A549 (cell line): ENCODE data around the gene PORCN.

Experiments used
- CHD4 ChIP-seq: fragments of 200-600 bp; sonication (generic); IDR thresholded peaks from 2 replicates; pipeline ENCODE4 v1.6.1; 2016; ENCODE audit warnings: antibody characterized with exemption, mild to moderate bottlenecking, borderline replicate concordance
- ESRRA ChIP-seq: fragments of 150-350 bp; IDR thresholded peaks from 2 replicates; pipeline ENCODE4 v1.6.1; 2014; ENCODE audit warnings: mild to moderate bottlenecking, low read length, borderline replicate concordance
- FOSL2 ChIP-seq, 2 experiments: fragments of 450-650 bp in 1 of 2; fragments of >200 bp in 1 of 2; sonication (Bioruptor Twin) in 1 of 2; formaldehyde crosslinking; IDR thresholded peaks; 2 replicates each; pipeline versions ENCODE4 v1.5.0 to v1.6.1; 2016 to 2020; ENCODE audit warnings: mild to moderate bottlenecking in 1 of 2, moderate library complexity in 1 of 2
- FOXS1 ChIP-seq: fragments of 250-450 bp; sonication (Bioruptor Pico); IDR thresholded peaks from 2 replicates; pipeline ENCODE4 v1.5.0; 2020; ENCODE audit warnings: mild to moderate bottlenecking, moderate library complexity
- JUNB ChIP-seq: fragments of >200 bp; sonication (Bioruptor Twin); formaldehyde crosslinking; IDR thresholded peaks from 2 replicates; pipeline ENCODE4 v1.6.1; 2016
- MYC ChIP-seq: IDR thresholded peaks from 2 replicates; pipeline ENCODE4 v1.6.1; 2012; ENCODE audit warnings: mild to moderate bottlenecking, inconsistent platforms, low read length, improper control_type of control experiment, borderline replicate concordance
- NR3C1 ChIP-seq: fragments of >200 bp; sonication (Bioruptor Twin); formaldehyde crosslinking; IDR thresholded peaks from 3 replicates; pipeline ENCODE4 v1.6.1; 2017
- RAD21 ChIP-seq, 2 experiments: fragments of >200 bp in 1 of 2; sonication (Bioruptor Twin) in 1 of 2; formaldehyde crosslinking in 1 of 2; IDR thresholded peaks in 1 of 2; conservative IDR thresholded peaks in 1 of 2; 2 replicates in 1 of 2; 3 replicates in 1 of 2; pipeline ENCODE4 v1.6.1; 2012 to 2018; ENCODE audit warnings: inconsistent platforms in 1 of 2
- TP53 ChIP-seq: fragments of 250-450 bp; sonication (Bioruptor Pico); IDR thresholded peaks from 2 replicates; pipeline ENCODE4 v1.5.0; 2021; ENCODE audit warnings: mild to moderate bottlenecking, moderate library complexity
- ZFP36 ChIP-seq: fragments of 450-650 bp; IDR thresholded peaks from 2 replicates; pipeline ENCODE4 v1.6.1; 2014; ENCODE audit warnings: borderline replicate concordance; ENCODE audit not compliant: partially characterized antibody
- ZSCAN20 ChIP-seq: fragments of 250-450 bp; sonication (Bioruptor Pico); IDR thresholded peaks from 2 replicates; pipeline ENCODE4 v1.8.0; 2022; ENCODE audit warnings: mild to moderate bottlenecking, moderate library complexity
- TF ChIP-seq, protein P1 (sequence below): fragments of >200 bp; sonication (Bioruptor Twin); formaldehyde crosslinking; IDR thresholded peaks from 3 replicates; pipeline ENCODE4 v1.5.1; 2016
- TF ChIP-seq, protein P2 (sequence below): IDR thresholded peaks from 2 replicates; pipeline ENCODE4 v1.6.1; 2012
- TF ChIP-seq, protein P3 (sequence below): fragments of 200-600 bp; sonication (generic); IDR thresholded peaks from 2 replicates; pipeline ENCODE4 v1.6.1; 2016; ENCODE audit warnings: antibody characterized with exemption, mild to moderate bottlenecking, moderate library complexity

DNA sequence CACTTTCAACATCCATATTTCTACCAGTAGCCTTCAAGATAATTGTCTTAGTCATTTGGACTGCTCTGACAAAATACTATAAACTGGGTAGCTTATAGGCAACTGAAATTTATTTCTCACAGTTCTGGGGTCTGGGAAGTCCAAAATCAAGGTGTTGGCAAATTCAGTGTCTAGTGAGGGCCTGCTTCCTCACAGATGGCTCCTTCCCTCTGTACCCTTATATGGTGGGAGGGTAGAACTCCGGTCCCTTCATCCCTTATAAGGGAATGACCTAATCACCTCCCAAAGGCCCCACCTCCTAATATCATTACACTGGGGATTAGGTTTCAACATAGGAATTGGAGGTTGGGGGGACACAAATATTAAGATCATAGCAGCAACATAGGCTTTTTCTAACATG is 23.4 kb downstream of the PORCN start:
- TF ChIP-seq, protein P1, sequence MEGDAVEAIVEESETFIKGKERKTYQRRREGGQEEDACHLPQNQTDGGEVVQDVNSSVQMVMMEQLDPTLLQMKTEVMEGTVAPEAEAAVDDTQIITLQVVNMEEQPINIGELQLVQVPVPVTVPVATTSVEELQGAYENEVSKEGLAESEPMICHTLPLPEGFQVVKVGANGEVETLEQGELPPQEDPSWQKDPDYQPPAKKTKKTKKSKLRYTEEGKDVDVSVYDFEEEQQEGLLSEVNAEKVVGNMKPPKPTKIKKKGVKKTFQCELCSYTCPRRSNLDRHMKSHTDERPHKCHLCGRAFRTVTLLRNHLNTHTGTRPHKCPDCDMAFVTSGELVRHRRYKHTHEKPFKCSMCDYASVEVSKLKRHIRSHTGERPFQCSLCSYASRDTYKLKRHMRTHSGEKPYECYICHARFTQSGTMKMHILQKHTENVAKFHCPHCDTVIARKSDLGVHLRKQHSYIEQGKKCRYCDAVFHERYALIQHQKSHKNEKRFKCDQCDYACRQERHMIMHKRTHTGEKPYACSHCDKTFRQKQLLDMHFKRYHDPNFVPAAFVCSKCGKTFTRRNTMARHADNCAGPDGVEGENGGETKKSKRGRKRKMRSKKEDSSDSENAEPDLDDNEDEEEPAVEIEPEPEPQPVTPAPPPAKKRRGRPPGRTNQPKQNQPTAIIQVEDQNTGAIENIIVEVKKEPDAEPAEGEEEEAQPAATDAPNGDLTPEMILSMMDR = no peak
- no peak for TF ChIP-seq RAD21 (conservative IDR thresholded peaks at IDR 0.05 in 1 of 2, IDR thresholded peaks at IDR 0.05 in 1 of 2)
- no peak for TF ChIP-seq CHD4
- TF ChIP-seq ZFP36 = no peak
- no peak for TF ChIP-seq NR3C1
- no peak for TF ChIP-seq ESRRA
- TF ChIP-seq FOSL2 (IDR thresholded peaks at IDR 0.05) = no peak
- no peak for TF ChIP-seq FOSL2 (CRISPR knock-in tag; IDR thresholded peaks at IDR 0.05)
- no peak for TF ChIP-seq MYC
- no peak for TF ChIP-seq FOXS1 (CRISPR knock-in tag)
- no peak for TF ChIP-seq ZSCAN20 (CRISPR knock-in tag)
- TF ChIP-seq, protein P2, sequence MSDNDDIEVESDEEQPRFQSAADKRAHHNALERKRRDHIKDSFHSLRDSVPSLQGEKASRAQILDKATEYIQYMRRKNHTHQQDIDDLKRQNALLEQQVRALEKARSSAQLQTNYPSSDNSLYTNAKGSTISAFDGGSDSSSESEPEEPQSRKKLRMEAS = no peak
- no peak for TF ChIP-seq JUNB
- TF ChIP-seq, protein P3, sequence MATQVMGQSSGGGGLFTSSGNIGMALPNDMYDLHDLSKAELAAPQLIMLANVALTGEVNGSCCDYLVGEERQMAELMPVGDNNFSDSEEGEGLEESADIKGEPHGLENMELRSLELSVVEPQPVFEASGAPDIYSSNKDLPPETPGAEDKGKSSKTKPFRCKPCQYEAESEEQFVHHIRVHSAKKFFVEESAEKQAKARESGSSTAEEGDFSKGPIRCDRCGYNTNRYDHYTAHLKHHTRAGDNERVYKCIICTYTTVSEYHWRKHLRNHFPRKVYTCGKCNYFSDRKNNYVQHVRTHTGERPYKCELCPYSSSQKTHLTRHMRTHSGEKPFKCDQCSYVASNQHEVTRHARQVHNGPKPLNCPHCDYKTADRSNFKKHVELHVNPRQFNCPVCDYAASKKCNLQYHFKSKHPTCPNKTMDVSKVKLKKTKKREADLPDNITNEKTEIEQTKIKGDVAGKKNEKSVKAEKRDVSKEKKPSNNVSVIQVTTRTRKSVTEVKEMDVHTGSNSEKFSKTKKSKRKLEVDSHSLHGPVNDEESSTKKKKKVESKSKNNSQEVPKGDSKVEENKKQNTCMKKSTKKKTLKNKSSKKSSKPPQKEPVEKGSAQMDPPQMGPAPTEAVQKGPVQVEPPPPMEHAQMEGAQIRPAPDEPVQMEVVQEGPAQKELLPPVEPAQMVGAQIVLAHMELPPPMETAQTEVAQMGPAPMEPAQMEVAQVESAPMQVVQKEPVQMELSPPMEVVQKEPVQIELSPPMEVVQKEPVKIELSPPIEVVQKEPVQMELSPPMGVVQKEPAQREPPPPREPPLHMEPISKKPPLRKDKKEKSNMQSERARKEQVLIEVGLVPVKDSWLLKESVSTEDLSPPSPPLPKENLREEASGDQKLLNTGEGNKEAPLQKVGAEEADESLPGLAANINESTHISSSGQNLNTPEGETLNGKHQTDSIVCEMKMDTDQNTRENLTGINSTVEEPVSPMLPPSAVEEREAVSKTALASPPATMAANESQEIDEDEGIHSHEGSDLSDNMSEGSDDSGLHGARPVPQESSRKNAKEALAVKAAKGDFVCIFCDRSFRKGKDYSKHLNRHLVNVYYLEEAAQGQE = no peak
- TF ChIP-seq TP53 (CRISPR knock-in tag) = no peak
